Neural cell (in vitro differentiated cells): ENCODE data around the gene MBD3L5. TPM values are rescaled to one million over a fixed set of nuclear protein-coding genes. Genes with fewer than 3 reads are reported as not detected.
A peak's percentile ranks its signal among the peaks of the same experiment; 100 is the strongest.

ENCODE experiments used
- H2AFZ ChIP-seq: fragments of 200-600, 300-800 bp; sonication (generic), shearing (Covaris generic); 2 replicates; pipeline ENCODE4 v1.6.0; 2014; ENCODE audit warnings: low read depth, mild to moderate bottlenecking, antibody characterized with exemption, low read length, moderate library complexity
- H3F3A ChIP-seq: fragments of 200-600 bp; shearing (Covaris generic); 2 replicates; pipeline ENCODE4 v1.6.1; 2016; ENCODE audit warnings: mild to moderate bottlenecking, moderate library complexity, mixed read lengths, antibody characterized with exemption, low read length; ENCODE audit not compliant: insufficient read depth, poor library complexity, severe bottlenecking
- H3K27ac ChIP-seq: fragments of 200-600, 300-800 bp; sonication (generic), shearing (Covaris generic); 2 replicates; pipeline ENCODE4 v1.5.1; 2014; ENCODE audit warnings: mild to moderate bottlenecking, low read length, moderate library complexity
- H3K27me3 ChIP-seq: fragments of 300-800, 200-600 bp; sonication (generic), shearing (Covaris generic); 2 replicates; pipeline ENCODE4 v1.6.0; 2014; ENCODE audit warnings: mild to moderate bottlenecking, low read depth, low read length, moderate library complexity; ENCODE audit not compliant: insufficient read depth
- H3K36me3 ChIP-seq: fragments of 300-800, 200-600 bp; sonication (generic), shearing (Covaris generic); 2 replicates; pipeline ENCODE4 v1.5.1; 2014; ENCODE audit warnings: mild to moderate bottlenecking, antibody characterized with exemption, low read length, moderate library complexity; ENCODE audit not compliant: insufficient read depth
- H3K4me2 ChIP-seq: fragments of 300-800, 200-600 bp; sonication (generic), shearing (Covaris generic); 2 replicates; pipeline ENCODE4 v1.6.0; 2014; ENCODE audit warnings: mild to moderate bottlenecking, low read length
- H3K4me3 ChIP-seq: fragments of 300-800, 200-600 bp; sonication (generic), shearing (Covaris generic); 2 replicates; pipeline ENCODE4 v1.5.1; 2014; ENCODE audit warnings: mild to moderate bottlenecking, low read length, moderate library complexity
- H3K79me2 ChIP-seq: fragments of 200-600 bp; shearing (Covaris generic); replicated peaks from 2 replicates; pipeline ENCODE4 v1.6.0; 2014; ENCODE audit warnings: mild to moderate bottlenecking, low read length, moderate library complexity; ENCODE audit not compliant: insufficient read depth
- H3K9ac ChIP-seq: fragments of 300-800, 200-600 bp; sonication (generic), shearing (Covaris generic); 2 replicates; pipeline ENCODE4 v1.6.1; 2016; ENCODE audit warnings: mild to moderate bottlenecking, low read length, mixed read lengths
- H3K9me2 ChIP-seq: fragments of 200-600 bp; shearing (Covaris generic); 2 replicates; pipeline ENCODE4 v1.6.1; 2016; ENCODE audit warnings: mild to moderate bottlenecking, low read length, mixed read lengths; ENCODE audit not compliant: insufficient read depth
- H3K9me3 ChIP-seq: fragments of 200-600, 300-800 bp; sonication (generic), shearing (Covaris generic); 2 replicates; pipeline ENCODE4 v1.6.1; 2016; ENCODE audit warnings: mild to moderate bottlenecking, mixed run types, low read length, moderate library complexity, mixed read lengths
- H4K20me1 ChIP-seq: fragments of 200-600 bp; shearing (Covaris generic); 2 replicates; pipeline ENCODE4 v1.6.1; 2016; ENCODE audit warnings: mild to moderate bottlenecking, mixed run types; ENCODE audit not compliant: insufficient read depth
- EP300 ChIP-seq: fragments of 450-650 bp; conservative IDR thresholded peaks from 2 replicates; pipeline ENCODE4 v1.6.1; 2014; ENCODE audit warnings: antibody characterized with exemption, mild to moderate bottlenecking, moderate library complexity; ENCODE audit not compliant: poor library complexity, severe bottlenecking
- EZH2 ChIP-seq: fragments of 200-600, 300-800 bp; shearing (Covaris generic), sonication (generic); IDR thresholded peaks from 2 replicates; pipeline ENCODE4 v1.6.1; 2014; ENCODE audit warnings: antibody characterized with exemption, low read length, borderline replicate concordance, mild to moderate bottlenecking; ENCODE audit not compliant: insufficient read depth, poor library complexity, severe bottlenecking
- MXI1 ChIP-seq: fragments of 450-650 bp; conservative IDR thresholded peaks from 2 replicates; pipeline ENCODE4 v1.6.1; 2014; ENCODE audit warnings: antibody characterized with exemption, mild to moderate bottlenecking; ENCODE audit not compliant: poor library complexity, severe bottlenecking
- POLR2AphosphoS5 ChIP-seq: IDR thresholded peaks from 2 replicates; pipeline ENCODE4 v1.6.1; 2012
- RAD21 ChIP-seq: fragments of 450-650 bp; conservative IDR thresholded peaks from 2 replicates; pipeline ENCODE4 v1.6.1; 2014; ENCODE audit warnings: antibody characterized with exemption, mild to moderate bottlenecking, moderate library complexity
- REST ChIP-seq: IDR thresholded peaks from 2 replicates; pipeline ENCODE4 v1.6.1; 2012; ENCODE audit warnings: borderline replicate concordance
- SMC3 ChIP-seq: fragments of 450-650 bp; conservative IDR thresholded peaks from 2 replicates; pipeline ENCODE4 v1.6.1; 2014; ENCODE audit warnings: antibody characterized with exemption, mild to moderate bottlenecking, moderate library complexity; ENCODE audit not compliant: poor library complexity
- TAF1 ChIP-seq: IDR thresholded peaks from 2 replicates; pipeline ENCODE4 v1.6.1; 2012; ENCODE audit warnings: low read depth
- polyA plus RNA-seq: library from polyadenylated mRNA; depleted of rRNA; stranded (reverse); fragments of >200 nt; gene quantifications from 2 replicates; pipeline ENCODE4 v1.2.3, GENCODE V29; 2014
- TF ChIP-seq, protein P1 (sequence below): fragments of 450-650 bp; IDR thresholded peaks from 2 replicates; pipeline ENCODE4 v1.5.1; 2014; ENCODE audit warnings: antibody characterized with exemption, mild to moderate bottlenecking, moderate library complexity; ENCODE audit not compliant: poor library complexity, severe bottlenecking

MBD3L5 gene
- polyA plus RNA-seq, 1 donor from 2014 or later, result not detected

DNA sequence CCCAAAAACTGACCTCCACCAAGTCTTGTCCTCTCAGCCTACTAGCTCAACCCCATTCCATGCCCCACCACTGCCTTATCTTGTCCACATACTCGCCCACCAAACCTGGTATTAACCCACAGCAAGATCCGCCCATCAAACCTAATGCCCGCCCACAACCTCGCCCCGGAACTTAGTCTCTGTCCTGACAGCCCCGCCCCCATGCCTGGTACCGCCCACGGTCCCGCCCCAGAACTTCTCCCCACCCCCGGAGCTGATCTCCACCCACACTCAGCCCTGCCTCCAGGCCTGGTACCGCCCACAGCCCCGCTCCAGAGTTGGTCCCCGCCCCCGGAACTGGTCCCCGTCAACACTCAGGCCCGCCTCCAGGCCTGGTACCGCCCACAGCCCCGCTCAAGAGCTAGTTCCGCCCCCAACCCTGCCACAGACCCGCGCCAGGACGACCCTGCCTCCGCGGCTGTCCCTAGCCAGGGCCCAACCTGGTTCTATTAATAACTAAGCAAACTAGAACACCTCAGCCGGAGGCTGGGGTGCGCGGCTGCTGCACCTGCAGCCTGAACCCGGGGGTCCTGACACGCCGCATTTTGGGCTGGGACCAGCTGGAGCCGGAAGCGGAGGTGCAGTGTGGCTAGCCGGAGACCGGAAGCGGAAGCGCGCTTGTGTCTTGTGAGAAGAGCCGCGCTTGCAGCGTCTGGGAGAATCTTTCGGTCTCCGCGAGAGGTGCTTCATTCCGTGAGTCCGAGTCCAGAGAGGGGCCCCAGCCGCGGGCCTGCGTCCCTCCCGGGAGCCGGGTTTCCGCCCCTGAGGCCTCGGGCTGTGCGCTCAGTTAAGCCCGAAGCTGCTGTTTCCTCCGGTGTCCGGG is 38.9 kb downstream of the MBD3L5 start, which contains the start of gene ZNF557:
Gene ZNF557 (plus strand): TSS at position 662 of the 862 bp plus-strand sequence. CDS start 5,372 bp downstream, outside the sequence.
- TF ChIP-seq EZH2, result no peak
- peak; percentile 60 for TF ChIP-seq TAF1
- TF ChIP-seq REST, result peak; percentile 29
- peak; percentile 95 for TF ChIP-seq MXI1
- TF ChIP-seq, protein P1, sequence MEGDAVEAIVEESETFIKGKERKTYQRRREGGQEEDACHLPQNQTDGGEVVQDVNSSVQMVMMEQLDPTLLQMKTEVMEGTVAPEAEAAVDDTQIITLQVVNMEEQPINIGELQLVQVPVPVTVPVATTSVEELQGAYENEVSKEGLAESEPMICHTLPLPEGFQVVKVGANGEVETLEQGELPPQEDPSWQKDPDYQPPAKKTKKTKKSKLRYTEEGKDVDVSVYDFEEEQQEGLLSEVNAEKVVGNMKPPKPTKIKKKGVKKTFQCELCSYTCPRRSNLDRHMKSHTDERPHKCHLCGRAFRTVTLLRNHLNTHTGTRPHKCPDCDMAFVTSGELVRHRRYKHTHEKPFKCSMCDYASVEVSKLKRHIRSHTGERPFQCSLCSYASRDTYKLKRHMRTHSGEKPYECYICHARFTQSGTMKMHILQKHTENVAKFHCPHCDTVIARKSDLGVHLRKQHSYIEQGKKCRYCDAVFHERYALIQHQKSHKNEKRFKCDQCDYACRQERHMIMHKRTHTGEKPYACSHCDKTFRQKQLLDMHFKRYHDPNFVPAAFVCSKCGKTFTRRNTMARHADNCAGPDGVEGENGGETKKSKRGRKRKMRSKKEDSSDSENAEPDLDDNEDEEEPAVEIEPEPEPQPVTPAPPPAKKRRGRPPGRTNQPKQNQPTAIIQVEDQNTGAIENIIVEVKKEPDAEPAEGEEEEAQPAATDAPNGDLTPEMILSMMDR, result no peak
- TF ChIP-seq POLR2AphosphoS5, result peak; percentile 83
- peak; percentile 25 for TF ChIP-seq RAD21
- TF ChIP-seq SMC3, result no peak
- TF ChIP-seq EP300, result peak; percentile 52
- peak within 1 kb of the TSS; percentile 85 for H3K9ac ChIP-seq

DNA sequence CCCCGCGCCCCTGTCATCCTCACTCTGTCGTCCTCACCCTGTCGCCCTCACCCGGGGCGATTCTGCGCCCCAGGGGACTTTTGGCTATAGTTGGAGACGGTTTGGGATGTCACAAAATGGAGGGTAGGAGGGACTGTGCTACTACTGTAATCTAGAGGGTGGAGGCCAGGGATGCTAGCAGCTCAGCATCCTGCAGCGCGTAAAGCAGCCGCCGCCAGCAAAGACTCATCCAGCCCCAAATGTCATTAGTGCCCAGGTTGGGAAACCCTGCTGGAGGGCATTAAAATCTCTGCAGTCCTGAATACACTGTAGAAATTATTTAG is 39.5 kb downstream of the MBD3L5 start:
- Histone ChIP-seq H3K27me3 (no peaks in the 10 kb centered on the region), H3K4me2 (peak overlapping the region; percentile 71), H3F3A (no peaks in the 10 kb centered on the region), H3K79me2 (peaks cover 9% of the 10 kb centered on the region), H3K36me3 (no peaks in the 10 kb centered on the region), H3K27ac (peak overlapping the region; percentile 89), H3K9me2 (no peaks in the 10 kb centered on the region), H3K9ac (peak overlapping the region; percentile 85), H4K20me1 (no peaks in the 10 kb centered on the region), H2AFZ (peak overlapping the region; percentile 73), H3K4me3 (peak overlapping the region; percentile 98), H3K9me3 (no peaks in the 10 kb centered on the region)
- TF ChIP-seq POLR2AphosphoS5 (no peak), SMC3 (no peak), TAF1 (no peak), EP300 (no peak), EZH2 (no peak), RAD21 (no peak), REST (no peak), MXI1 (no peak)
- TF ChIP-seq, protein P1, result no peak

More for the DNA sequence above, 38.9 kb downstream of the MBD3L5 start, which contains the start of gene ZNF557:
- peak within 1 kb of the TSS; percentile 98 for H3K4me3 ChIP-seq
- peak within 1 kb of the TSS; percentile 71 for H3K4me2 ChIP-seq
- H2AFZ ChIP-seq, result peak within 1 kb of the TSS; percentile 73
- no peaks in the 10 kb centered on the region for H4K20me1 ChIP-seq
- H3F3A ChIP-seq, result no peaks in the 10 kb centered on the region
- peak within 1 kb of the TSS; percentile 89 for H3K27ac ChIP-seq
- peaks cover 9% of the 10 kb centered on the region for H3K79me2 ChIP-seq
- no peaks in the 10 kb centered on the region for H3K9me3 ChIP-seq
- H3K36me3 ChIP-seq, result no peaks in the 10 kb centered on the region
- H3K27me3 ChIP-seq, result no peaks in the 10 kb centered on the region
- H3K9me2 ChIP-seq, result no peaks in the 10 kb centered on the region
